T-helper 2 cell treated with Interferon-gamma antibody and Interleukin-4, amounts not matched to agents 5 μg/mL and 100 μg/mL, for 36 hours (primary cell): ENCODE data around the gene TLL2.
A peak's percentile ranks its signal among the peaks of the same experiment; 100 is the strongest.

Experiments used
- DNase-seq: peaks from one replicate; pipeline ENCODE4 v3.0.0; 2021; ENCODE audit warnings: low spot score
- H3K27ac Mint-ChIP-seq: one replicate; pipeline ENCODE4 v1.8.0; 2021; ENCODE audit warnings: mild to moderate bottlenecking, mixed read lengths
- H3K27me3 Mint-ChIP-seq: one replicate; pipeline ENCODE4 v1.8.0; 2021; ENCODE audit warnings: low read depth, mixed read lengths
- H3K36me3 Mint-ChIP-seq: one replicate; pipeline ENCODE4 v1.8.0; 2021; ENCODE audit warnings: low read depth, mixed read lengths
- H3K4me1 Mint-ChIP-seq: one replicate; pipeline ENCODE4 v1.8.0; 2021; ENCODE audit warnings: low read depth, mixed read lengths
- H3K4me3 Mint-ChIP-seq: one replicate; pipeline ENCODE4 v1.8.0; 2022; ENCODE audit warnings: mild to moderate bottlenecking, moderate library complexity, mixed read lengths
- H3K9me3 Mint-ChIP-seq: one replicate; pipeline ENCODE4 v1.8.0; 2021; ENCODE audit warnings: mixed read lengths

TLL2 gene

DNA sequence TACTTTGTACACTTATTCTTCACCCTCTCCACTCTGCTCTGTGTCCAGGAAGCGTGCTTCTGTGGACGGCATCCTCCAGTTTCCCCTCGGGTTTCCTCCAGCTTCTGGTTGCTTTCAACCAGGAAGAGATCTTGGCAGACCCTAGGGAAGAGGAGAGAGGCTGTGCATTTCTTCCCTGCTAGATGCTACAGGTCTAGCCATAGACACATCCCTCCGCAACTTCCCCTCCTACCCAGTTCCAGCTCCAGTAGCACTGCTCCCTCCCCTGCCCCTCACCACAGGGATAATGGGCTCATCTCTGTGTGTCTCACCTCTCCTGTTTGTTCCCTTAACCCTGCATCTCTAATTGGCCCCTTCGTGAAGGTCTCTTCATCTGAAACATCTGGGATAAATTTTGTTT is 16.3 kb downstream of the TLL2 start:
- no peak overlapping the region for H3K27ac Mint-ChIP-seq
- no peaks in the 10 kb centered on the region for H3K36me3 Mint-ChIP-seq
- DNase-seq = no peak
- H3K9me3 Mint-ChIP-seq = no peaks in the 10 kb centered on the region
- peaks cover 16% of the 10 kb centered on the region for H3K27me3 Mint-ChIP-seq
- no peaks in the 10 kb centered on the region for H3K4me1 Mint-ChIP-seq
- H3K4me3 Mint-ChIP-seq = no peak overlapping the region

DNA sequence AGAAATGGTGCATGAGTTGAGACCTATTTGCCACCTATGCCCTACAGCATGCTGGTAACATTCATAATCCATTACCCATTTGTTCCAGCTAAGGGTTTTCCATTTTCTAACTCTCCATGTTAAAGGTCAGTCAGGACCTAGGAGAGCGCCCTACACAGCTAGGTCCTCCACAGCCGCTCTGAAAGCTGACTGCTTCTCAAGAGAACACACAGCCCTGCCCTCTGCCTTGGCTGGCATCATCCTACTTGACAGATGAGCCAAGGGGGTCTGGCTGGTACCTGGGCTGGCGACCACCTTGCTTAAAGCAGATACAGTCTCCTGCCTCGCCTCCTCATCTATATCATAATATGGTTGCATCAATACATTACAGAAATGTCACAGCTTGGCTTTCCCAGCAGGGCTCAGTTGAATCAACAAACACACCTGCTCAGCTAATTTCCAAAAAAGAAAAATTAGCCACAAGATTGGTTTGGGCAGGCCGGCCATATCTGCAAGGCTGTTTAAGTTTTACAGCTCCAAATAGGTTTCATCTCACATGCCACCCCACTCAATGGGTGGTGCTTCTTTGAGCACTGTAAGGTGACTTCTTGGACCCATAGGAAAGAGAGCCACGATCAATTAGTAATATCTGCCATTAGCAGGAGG is 17.3 kb downstream of the TLL2 start:
- Mint-ChIP-seq H3K9me3 (no peaks in the 10 kb centered on the region), H3K36me3 (no peaks in the 10 kb centered on the region), H3K4me3 (no peak overlapping the region), H3K27ac (no peak overlapping the region), H3K27me3 (peaks cover 13% of the 10 kb centered on the region), H3K4me1 (no peaks in the 10 kb centered on the region)
- no peak for DNase-seq

DNA sequence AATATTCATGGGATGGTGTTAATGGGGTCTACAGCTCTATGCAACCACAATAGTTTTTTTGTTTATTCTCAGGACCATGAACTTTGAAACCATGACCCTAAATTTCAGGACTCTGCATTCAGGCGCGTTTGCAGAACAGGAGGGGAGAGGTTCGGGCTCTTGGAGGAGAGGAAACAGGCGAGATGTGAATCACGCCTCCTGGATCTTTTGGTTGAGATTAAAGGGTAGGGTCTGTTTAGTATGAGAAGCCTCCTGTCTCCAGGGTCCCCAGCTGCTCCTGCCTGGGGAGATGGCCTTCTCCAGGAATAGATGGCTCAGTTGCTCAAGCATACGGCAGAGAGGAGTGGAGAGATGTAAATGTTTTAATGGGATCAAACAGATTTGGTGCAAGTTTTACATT is 18.2 kb downstream of the TLL2 start:
- Mint-ChIP-seq H3K36me3 (no peaks in the 10 kb centered on the region), H3K4me1 (no peaks in the 10 kb centered on the region), H3K27ac (no peak overlapping the region), H3K9me3 (no peaks in the 10 kb centered on the region), H3K4me3 (no peak overlapping the region), H3K27me3 (peaks cover 13% of the 10 kb centered on the region)
- no peak for DNase-seq

DNA sequence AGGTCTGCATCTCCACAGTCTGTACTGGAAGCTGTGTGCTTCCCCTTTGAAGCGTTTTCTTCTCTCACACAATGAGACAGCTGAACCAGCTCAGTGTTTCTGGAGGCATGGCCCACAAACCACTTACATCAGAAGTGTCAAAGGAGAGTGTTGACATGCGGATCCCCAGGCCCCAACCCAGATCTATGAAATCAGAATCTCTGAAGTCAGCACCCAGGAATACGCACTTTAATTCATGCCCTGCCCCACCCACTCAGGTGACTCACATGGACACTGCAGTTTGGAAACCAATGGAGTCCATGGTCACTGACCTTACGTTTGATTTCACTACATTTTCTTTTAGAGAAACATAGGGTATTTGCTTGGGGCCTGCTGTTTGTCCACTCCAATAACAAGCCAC is 19.0 kb downstream of the TLL2 start:
- no peaks in the 10 kb centered on the region for H3K4me1 Mint-ChIP-seq
- no peak overlapping the region for H3K27ac Mint-ChIP-seq
- no peaks in the 10 kb centered on the region for H3K36me3 Mint-ChIP-seq
- DNase-seq = no peak
- H3K9me3 Mint-ChIP-seq = no peaks in the 10 kb centered on the region
- peaks cover 13% of the 10 kb centered on the region for H3K27me3 Mint-ChIP-seq
- H3K4me3 Mint-ChIP-seq = no peak overlapping the region

DNA sequence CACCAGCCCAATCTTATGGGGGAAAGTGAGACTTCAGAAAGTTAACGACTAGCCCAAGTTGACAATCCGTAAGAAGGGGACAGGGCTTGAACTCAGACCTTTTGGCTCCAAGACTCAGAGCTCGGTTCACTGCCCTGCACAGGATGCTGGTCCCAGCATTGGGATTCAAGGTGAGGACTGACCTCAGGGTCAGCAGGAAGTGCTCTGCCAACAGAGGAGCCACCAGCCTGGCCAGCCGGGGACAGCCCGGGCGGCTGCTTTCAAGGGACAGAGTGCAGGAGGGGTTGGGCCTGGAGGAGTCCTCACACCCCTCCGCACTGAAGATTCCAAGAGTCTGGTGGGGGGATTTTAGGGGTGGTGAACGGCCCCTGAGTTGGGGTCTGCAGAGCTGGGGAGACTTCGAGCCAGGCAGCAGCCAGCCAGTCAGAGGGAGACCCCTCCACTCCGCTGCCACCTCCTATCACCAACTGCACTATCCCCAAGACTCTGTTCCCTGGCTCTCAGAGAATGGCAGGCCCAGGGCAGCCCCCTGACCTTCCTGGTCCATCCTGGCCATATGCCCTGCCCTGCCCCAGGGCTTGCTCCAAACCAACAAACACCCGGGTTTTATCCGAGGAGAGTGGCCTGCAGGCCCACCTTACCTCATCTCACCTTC is 19.7 kb downstream of the TLL2 start:
- Mint-ChIP-seq H3K36me3 (no peaks in the 10 kb centered on the region), H3K27me3 (peaks cover 9% of the 10 kb centered on the region), H3K4me3 (no peak overlapping the region), H3K4me1 (no peaks in the 10 kb centered on the region), H3K9me3 (no peaks in the 10 kb centered on the region), H3K27ac (no peak overlapping the region)
- DNase-seq = no peak

DNA sequence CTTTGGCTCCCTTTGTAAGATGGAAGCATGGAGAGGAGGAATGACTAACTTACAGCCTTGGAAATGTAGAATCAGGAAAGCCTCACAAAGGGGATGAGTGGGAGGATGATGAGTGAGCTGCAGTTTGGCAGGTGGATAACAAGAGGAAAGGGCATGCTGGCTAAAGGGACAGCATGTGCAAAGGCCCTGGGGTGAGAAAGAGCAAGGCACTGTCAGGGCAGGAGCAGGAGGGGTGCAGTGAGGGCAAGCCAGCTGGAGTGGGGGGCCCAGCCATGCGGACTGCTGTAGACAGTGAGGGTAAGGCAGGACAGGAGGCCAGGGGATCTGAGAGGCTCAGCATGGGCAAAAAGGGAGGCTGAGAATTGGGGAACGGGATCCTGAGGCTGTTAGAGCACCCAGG is 20.5 kb downstream of the TLL2 start:
- H3K27ac Mint-ChIP-seq = no peak overlapping the region
- no peak for DNase-seq
- H3K4me3 Mint-ChIP-seq = no peak overlapping the region
- H3K36me3 Mint-ChIP-seq = no peaks in the 10 kb centered on the region
- peaks cover 8% of the 10 kb centered on the region for H3K27me3 Mint-ChIP-seq
- H3K4me1 Mint-ChIP-seq = no peaks in the 10 kb centered on the region
- no peaks in the 10 kb centered on the region for H3K9me3 Mint-ChIP-seq

DNA sequence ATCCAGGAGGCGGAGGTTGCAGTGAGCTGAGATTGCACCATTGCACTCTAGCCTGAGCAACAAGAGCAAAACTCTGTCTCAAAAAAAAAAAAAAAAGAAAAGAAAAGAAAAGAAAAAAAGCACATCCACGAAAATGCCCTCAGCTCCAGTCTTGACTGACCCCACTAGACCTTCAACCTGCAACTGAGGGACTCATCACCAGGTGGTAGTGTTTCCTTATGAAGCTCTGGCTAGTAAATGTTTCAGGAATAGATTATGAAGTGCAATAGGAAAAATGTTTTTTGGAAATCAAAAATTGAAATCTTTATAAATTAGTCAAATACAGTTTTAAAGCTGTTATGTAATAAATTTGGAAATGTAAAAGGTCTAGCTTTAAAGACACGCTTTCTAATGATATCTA is 22.4 kb downstream of the TLL2 start:
- DNase-seq = no peak
- no peak overlapping the region for H3K27ac Mint-ChIP-seq
- no peaks in the 10 kb centered on the region for H3K4me1 Mint-ChIP-seq
- no peaks in the 10 kb centered on the region for H3K36me3 Mint-ChIP-seq
- peaks cover 4% of the 10 kb centered on the region for H3K27me3 Mint-ChIP-seq
- no peak overlapping the region for H3K4me3 Mint-ChIP-seq
- H3K9me3 Mint-ChIP-seq = no peaks in the 10 kb centered on the region

DNA sequence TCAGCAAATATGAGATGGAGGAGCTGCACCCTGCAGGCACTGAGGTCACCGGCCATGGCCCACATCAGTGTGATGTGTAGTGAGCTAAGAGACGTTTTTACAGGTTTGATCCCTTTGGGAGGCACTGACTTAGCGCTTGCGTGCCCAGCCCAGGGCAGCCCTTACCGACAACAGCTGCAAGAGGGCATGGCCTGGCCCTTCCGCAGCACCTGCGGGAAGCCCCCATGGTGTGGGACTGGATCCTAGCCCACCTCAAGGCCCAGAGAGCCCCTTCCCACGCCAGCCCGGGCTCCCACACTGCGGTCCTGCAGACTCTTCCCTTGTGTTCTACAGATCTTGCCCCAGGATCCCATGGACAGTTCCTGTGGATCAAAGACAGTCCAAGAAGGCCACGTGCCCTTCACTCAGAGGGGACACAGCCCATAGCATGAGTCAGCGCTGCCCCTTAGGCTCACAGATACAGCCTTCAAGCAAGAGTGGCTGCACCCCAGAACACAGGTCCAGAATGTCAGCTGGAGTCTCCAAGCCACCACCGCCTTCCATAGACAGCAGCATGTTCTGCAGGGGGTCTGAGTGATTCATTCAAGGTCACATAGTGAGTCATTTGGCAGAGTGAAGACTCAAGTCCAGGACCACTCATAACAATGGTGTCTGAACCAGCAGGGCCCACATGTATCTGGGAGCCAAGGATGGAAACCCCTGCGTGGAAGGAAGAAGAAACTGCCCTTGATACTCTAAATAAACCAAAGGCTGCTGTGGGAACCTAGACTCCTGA is 25.4 kb downstream of the TLL2 start:
- Mint-ChIP-seq H3K4me1 (no peaks in the 10 kb centered on the region), H3K36me3 (no peaks in the 10 kb centered on the region), H3K4me3 (no peak overlapping the region), H3K27ac (no peak overlapping the region), H3K27me3 (peaks cover 10% of the 10 kb centered on the region), H3K9me3 (no peaks in the 10 kb centered on the region)
- no peak for DNase-seq

DNA sequence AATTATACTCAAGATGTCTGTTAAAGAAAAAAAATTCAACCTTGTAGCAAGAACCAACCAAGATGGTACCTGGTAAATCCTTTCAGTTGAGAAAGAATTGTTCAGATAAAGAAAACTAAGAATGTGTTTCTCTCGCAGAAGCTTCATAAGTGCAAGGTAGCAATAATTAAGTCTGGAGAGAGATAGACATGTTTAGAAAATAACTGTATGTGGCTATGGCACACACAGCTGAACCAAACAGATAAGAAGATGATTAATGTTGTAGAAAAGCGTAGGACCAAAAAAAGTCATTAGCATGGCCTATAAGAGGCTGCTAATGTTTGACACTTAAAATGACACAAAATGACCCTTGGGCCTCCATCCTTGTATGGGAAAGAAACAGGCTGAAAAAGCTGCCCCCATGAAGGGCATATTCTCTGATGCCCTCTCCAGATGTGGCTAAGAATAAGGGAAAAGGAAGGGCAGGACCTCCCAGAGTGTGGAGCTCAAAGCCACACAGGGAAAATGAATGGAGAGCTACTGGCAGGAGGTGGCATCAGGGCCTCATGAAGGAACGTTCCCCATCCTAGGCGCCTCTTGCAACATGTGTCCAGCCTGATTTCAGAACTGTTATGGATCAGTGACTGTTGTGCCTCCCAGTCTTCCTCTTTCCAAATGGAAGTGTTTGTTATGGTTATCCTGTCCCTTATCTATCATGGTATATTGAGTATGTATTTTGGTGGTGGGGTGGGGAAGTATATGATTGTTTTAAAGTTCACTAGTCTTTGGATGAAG is 30.7 kb downstream of the TLL2 start:
- Mint-ChIP-seq H3K4me1 (no peaks in the 10 kb centered on the region), H3K27ac (no peak overlapping the region), H3K27me3 (peaks cover 13% of the 10 kb centered on the region), H3K9me3 (no peaks in the 10 kb centered on the region), H3K36me3 (no peaks in the 10 kb centered on the region), H3K4me3 (no peak overlapping the region)
- no peak for DNase-seq

DNA sequence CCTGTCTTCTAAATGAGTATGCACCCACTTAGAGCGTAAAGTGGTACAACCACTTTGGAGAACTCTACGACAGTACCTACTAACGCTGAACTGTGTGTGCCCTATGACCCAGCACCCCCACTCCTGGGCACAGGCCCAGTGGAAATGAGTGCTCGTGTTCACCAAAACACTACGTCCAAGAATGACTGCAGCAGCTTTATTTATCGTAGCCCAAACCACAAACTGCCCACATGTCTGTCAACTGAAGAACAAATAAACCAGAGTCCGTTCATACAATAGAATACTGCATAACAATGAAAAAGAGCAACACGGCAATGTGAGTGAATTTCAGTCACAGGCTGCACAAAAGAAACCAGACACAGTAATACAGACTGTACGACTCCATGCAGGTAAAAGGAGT is 35.4 kb downstream of the TLL2 start:
- Mint-ChIP-seq H3K36me3 (no peaks in the 10 kb centered on the region), H3K4me3 (no peak overlapping the region), H3K27ac (no peak overlapping the region), H3K27me3 (peaks cover 6% of the 10 kb centered on the region), H3K4me1 (no peaks in the 10 kb centered on the region), H3K9me3 (no peaks in the 10 kb centered on the region)
- no peak for DNase-seq

DNA sequence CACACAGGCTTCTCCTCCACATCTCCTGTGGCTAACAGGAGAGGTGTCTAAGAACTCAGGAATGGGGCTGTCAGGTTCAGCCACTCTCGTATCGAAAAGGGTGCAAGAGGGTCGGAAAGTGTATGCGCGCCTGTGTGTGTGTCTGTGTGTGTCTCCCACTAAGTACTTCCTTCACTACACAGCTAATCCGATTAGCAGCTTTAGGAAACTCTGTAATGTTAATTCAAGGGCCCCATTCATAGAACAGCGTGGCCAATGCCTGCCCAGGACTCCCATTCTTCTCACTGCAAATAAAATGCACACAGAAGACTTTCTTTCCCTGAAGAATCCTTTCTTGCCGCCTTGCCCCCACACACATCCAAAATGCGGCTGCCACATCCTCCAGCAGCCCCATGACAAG is 39.9 kb downstream of the TLL2 start:
- H3K4me3 Mint-ChIP-seq = no peak overlapping the region
- no peaks in the 10 kb centered on the region for H3K9me3 Mint-ChIP-seq

DNA sequence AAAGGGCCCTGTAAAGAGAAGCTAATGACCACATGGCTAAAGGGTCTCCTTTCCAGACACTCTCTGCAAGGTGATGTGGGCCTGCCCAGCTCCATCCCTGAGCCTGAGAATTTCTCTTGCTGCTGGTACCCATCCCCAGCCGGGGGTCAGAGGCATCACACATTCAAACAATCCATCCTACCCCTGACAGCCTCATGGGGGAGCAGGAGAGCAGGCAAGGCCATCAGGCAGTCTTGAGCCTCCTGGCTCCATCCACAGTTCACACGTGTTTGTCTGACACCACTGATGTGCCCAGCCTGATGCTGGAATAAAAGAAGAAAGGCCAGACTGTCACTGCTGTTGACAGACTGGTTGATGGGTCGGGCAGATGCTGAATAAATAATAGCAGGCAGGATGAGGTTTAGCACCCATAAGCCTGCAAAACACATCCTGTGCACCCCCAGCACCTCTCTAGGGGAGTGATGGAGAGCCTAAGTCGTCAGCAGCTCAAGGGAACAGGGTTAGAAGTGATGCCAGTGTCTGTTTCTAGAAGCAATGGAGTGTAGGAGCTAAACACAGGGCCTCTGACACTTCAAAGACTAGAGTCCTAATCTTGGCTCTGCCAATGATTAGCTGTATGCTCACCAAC is 43.5 kb downstream of the TLL2 start:
- peak; percentile 5 for DNase-seq
- H3K9me3 Mint-ChIP-seq = no peaks in the 10 kb centered on the region
- no peak overlapping the region for H3K27ac Mint-ChIP-seq
- H3K36me3 Mint-ChIP-seq = no peaks in the 10 kb centered on the region
- H3K27me3 Mint-ChIP-seq = peaks cover 14% of the 10 kb centered on the region
- H3K4me1 Mint-ChIP-seq = peaks cover 2% of the 10 kb centered on the region
- no peak overlapping the region for H3K4me3 Mint-ChIP-seq

More for the DNA sequence above, 39.9 kb downstream of the TLL2 start:
- no peak overlapping the region for H3K27ac Mint-ChIP-seq
- peaks cover 2% of the 10 kb centered on the region for H3K4me1 Mint-ChIP-seq
- H3K27me3 Mint-ChIP-seq = peaks cover 9% of the 10 kb centered on the region
- H3K36me3 Mint-ChIP-seq = no peaks in the 10 kb centered on the region
- DNase-seq = no peak

DNA sequence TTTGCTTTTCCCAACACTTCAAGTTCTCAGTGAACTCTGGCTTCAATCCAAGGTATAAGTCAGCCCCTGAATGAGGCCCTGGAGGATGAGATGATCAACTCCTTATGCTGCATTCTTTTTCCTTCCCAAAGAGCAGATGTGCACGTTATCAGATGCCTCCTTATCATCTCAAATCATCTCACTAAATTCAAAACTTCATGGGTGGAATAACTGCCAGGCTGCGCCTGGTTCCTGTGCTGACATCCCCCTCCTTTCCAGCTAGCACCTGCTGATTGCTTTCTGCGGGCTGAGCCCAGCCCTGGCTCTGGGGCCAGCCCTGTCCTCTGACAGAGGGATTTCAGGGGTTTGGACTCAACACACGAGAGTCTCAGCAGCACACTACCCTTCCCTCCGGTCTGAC is 44.9 kb downstream of the TLL2 start:
- Mint-ChIP-seq H3K36me3 (no peaks in the 10 kb centered on the region), H3K27ac (no peak overlapping the region), H3K4me3 (no peak overlapping the region), H3K9me3 (no peaks in the 10 kb centered on the region), H3K4me1 (peaks cover 2% of the 10 kb centered on the region), H3K27me3 (peaks cover 14% of the 10 kb centered on the region)
- no peak for DNase-seq
